Amygdala (tissue), 56 donors: ENCODE results near the gene MRGPRF.

Experiments used
- DNase-seq, 56 donors: peaks; one replicate each; lab custom pipeline; 2025; lab: John Stamatoyannopoulos, UW

Gene MRGPRF

GRCh38 chr11:69030301-69030700 lies 17.3 kb upstream of the MRGPRF start:
- DNase-seq: no peak

GRCh38 chr11:69027704-69028372 lies 14.8 kb upstream of the MRGPRF start:
- no peak for DNase-seq

GRCh38 chr11:69024509-69024908 lies 11.5 kb upstream of the MRGPRF start:
- DNase-seq: no peak

GRCh38 chr11:69022260-69022659 lies 9.2 kb upstream of the MRGPRF start:
- DNase-seq: no peak

- peak in 2 of 56 donors; percentile 7 to 23 for DNase-seq
Measured at GRCh38 chr11:69018924-69019323, 5.9 kb upstream of the MRGPRF start.

- DNase-seq: no peak
Measured at GRCh38 chr11:69017951-69018350, 4.9 kb upstream of the MRGPRF start.

- no peak for DNase-seq
Measured at GRCh38 chr11:69014898-69015549, 2.0 kb upstream of the MRGPRF start.

- DNase-seq: no peak
Measured at GRCh38 chr11:69014084-69014851, 1.2 kb upstream of the MRGPRF start.

GRCh38 chr11:69012092-69013008 lies 696 bp downstream of the MRGPRF start:
- no peak for DNase-seq

GRCh38 chr11:69011624-69012091 lies 1.4 kb downstream of the MRGPRF start:
- no peak for DNase-seq

- DNase-seq: peak in 19 of 56 donors; percentile 8 to 66 (median 25)
Measured at GRCh38 chr11:69010964-69011623, 2.0 kb downstream of the MRGPRF start.

- no peak for DNase-seq
Measured at GRCh38 chr11:69010361-69010891, 2.6 kb downstream of the MRGPRF start.

GRCh38 chr11:69009441-69010211 lies 3.4 kb downstream of the MRGPRF start:
- no peak for DNase-seq

GRCh38 chr11:69008737-69009440 lies 4.2 kb downstream of the MRGPRF start:
- no peak for DNase-seq

GRCh38 chr11:69007975-69008381 lies 5.1 kb downstream of the MRGPRF start:
- no peak for DNase-seq

GRCh38 chr11:69006816-69007215 lies 6.2 kb downstream of the MRGPRF start:
- DNase-seq: no peak

GRCh38 chr11:69005631-69006368 lies 7.2 kb downstream of the MRGPRF start:
- DNase-seq: no peak
